Islet precursor cell (in vitro differentiated cells): ENCODE data around the gene COL4A2.

ENCODE experiments used
- DNase-seq: peaks from one replicate; pipeline ENCODE4 v3.0.0-alpha.2; 2018

COL4A2 gene

DNA sequence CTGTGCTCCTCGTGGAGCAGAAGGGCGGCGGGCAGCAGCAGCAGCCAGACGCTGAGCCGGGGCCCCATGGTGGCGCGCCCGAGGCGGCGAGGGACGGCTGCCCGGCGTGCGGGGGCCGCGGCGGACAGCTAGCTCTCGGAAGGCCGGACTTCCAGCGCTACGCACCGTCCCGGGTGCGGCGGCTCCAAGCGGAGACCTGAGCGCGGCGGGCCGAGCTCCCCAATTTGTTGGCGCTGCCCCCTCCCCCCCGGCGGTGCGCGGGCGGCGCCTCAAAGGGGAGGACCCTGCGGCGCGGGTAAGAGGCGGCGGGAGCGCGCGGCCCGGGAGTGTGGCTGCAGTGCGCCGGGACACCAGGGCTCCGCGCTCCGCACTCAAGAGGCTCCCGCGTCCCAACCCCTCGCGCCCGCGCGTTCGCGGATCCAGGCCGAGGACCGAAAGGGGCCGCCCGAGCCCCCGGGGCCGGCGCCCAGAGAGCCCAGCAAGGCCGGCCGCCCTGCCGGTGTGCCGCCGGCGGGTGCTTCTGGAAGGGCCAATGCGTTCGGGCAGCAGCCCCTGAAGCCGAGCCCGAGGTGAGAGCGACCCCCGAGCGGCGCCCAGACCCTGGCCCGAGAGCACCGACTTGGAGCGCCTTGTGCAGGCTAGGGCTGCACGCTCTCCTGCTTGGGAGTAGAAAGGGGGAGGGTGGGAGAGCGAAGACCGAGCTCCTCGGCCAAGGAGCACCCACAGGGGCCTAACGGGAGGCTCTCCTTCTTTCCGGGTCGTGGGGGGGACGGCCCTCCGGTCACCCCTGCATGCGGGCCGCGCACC lies at the start of gene COL4A2, which contains the start of gene COL4A1:
Gene COL4A2 (plus strand): TSS at position 325 of the 807 bp plus-strand sequence. CDS start 620 bp downstream, outside the sequence.
Gene COL4A1 (minus strand): TSS at position 198 of the 807 bp plus-strand sequence. CDS start 130 bp downstream, at position 68.
- peak; percentile 83 for DNase-seq

DNA sequence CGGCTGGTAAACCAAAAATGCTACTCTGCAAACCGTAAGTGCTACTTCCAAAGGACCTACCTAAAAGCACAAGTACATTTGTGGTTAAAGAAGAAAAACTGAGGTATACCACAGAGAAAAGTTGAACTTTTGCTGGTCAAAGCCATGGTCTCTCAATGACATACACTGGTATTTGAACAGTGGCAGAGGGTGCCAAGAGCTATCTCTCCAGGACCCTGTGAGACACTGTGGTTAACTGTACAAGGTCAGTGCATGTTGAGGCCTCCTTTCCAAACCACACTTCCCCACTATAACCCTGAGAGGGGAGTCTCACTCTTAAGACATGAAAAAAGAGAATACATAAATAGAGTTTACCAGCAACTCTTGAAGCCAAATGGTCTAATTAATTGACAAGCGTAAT lies 49.7 kb upstream of the COL4A2 start:
- DNase-seq, result no peak

DNA sequence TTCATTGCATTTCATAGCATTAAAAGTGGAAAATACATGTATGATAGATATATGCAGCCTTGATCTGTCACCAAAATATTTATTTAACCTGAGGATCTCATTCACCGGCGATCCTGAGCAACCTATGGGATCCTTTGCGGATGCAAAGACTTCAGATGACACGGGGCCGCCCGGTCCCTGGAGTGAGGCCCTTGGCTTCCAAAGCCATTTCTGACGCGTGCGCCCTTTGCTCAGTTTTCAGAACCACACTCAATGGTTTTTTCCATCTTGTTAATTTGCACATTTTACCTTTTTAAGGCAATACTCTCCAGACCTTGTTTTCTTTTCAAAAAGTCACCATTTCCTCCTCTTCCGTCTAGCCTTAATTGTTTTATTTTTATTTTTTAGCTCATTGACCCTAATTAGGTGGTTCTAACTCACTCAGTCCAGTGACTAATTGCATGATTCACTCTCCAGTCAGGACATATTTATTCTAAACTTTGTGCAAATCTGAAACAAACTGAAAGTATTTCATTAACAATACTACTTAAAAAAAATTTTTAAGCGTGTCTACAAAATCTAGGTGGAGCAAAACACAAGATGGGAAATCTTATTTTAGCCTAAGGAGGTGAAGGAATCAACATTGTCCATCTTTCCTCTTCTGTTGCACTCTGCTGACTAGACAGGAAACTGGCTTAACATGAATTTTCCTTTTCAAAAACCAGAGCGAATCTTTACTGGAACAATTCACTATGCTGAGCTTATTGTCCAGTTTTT lies 48.0 kb upstream of the COL4A2 start:
- DNase-seq, result no peak

DNA sequence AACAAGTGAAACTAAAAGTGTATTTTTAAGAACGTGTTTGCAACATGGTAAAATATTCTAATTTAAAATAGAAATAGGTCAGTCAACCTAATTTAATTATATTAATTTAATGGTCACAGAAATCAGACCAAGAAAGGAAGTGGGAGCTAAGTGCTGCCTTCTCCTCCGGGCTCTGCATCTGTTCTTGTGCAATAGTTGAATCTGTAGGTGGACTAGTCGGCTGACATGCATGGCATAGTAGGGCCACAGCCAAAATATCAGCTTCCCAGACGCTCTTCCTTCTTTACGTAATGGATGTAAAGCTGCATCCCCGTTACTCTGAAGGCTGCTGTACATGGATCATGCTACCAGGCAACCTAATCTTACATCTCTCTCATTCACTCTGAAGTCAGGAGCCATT lies 47.4 kb upstream of the COL4A2 start:
- DNase-seq, result no peak

DNA sequence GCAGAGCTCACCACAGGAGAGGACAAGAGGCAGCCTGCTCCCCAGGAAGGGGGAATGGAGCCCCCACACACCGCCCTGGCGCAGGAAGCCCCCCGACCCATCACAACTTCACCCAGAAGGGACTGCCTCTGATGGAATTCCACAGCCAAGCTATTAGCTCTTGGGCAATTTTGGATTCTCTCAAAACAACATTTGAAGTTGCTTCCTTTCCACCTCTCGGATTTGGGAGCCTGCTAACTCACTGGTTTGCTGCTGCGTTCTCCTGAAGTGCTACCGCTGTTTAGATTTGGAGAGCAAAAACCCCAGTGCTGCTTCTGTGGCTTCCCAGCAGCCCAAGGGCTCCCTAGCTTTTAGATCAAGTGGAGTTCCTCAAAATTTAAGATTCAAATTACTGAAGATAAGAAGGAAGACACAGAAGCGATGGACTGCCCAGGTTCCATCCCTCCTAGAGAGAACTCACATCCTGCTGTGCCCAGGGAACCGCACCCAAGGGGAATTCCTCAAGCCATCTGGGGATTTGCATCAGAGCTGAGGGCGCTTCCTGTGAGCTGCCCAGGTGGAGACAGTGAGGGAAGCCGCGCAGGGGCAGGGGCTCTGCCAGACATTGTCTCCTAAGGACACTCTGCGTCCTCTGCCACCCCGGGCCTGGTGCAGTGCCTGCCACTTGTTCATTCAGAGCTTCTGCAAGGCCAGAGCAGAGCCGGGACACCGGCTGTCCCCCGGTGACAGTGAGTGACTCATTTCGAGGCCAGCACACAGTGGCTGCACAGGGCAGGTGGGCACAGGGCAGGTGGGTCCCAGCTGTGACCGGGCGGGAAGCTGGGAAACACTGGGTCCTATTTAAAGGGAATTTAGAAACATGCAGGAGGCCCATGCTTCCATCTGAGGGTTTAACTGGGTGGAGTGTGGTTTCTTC lies 45.7 kb upstream of the COL4A2 start:
- no peak for DNase-seq

DNA sequence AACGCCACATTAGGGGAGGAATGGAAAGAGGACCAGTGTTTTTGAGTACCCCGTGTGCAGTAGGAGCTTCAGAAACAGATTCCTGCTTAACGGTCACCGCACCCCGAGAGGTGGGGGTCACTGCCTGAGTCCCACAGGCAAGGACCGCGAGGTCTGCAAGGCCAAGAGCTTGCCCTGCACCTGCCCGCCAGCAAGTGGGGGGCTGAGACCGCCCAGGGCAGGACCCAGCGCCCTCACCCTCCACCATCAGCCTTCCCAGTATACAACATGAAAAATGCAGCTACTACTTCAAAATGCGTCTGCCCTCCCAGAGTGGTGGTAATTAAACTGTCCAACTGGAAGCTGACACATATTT lies 45.0 kb upstream of the COL4A2 start:
- no peak for DNase-seq

DNA sequence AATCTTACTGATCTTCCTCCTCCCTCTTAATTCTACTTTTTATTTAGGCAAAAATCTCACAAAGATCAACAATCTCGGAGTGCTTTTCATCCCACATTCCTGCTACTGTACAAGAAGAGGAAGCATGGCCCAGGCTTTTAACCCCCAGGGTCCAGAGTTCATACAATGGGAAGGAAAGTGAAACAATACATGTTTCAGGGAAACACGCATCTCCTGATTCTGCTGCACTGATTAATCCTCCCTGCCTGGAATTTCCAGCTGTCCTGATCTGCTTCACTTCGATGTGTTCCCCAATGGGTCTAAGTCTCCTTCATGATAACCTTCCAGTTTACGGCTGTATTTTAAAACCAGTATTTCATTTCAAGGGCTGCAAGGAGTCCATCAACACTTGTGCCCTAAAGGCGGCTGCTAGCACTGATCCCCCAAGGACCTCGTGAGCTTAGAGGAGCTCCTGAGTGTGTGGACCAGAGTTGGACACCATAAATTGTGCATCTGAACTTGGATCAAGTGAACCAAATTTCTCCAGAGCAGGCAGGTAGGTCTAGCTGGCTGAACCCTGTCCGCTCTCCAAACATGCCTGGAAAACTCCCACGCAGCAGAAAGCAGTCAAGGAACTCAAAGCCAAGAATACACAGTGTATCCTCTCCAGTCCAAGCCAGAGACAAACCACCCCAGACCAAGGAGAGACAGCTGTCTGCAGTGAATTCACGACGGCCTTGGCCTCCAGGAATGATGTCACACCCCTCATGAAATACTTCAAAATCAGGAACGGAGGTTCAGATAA lies 44.4 kb upstream of the COL4A2 start:
- no peak for DNase-seq

DNA sequence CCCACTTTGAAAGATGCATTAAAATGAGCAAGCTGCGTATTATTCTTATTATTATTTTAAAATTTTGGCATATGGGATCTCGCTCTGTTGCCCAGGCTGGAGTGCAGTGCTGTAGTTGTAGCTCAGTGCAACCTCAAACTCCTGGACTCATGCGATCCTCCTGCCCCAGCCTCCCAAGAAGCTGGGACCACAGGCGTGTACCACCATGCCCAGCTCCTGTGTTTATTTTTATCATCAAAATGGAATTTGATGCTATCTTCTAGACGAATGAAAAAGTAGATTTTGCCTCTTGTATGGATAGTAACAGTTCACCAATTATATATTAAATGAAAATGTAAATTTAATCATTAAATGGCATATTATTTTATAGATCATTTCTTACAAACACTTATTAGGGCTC lies 43.7 kb upstream of the COL4A2 start:
- no peak for DNase-seq

DNA sequence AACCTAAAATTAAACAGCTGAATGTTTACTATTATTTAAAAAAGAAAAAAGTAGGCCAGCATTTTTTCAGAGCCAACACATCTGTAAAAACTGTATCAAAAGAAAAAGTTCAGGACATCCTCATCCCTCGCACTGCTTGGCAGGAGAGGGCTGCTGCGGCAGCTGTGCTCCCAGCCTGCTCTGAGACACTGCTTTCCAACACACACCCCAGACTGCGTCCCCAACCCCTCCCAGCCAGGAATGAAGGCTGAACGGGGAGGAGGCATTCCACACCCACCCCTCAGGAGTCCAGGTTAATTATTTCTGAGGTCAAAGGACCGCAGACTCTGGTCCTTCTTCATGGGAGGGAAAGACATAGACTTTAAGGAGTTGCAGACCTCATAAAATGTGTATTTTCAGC lies 43.2 kb upstream of the COL4A2 start:
- DNase-seq, result peak; percentile 64

DNA sequence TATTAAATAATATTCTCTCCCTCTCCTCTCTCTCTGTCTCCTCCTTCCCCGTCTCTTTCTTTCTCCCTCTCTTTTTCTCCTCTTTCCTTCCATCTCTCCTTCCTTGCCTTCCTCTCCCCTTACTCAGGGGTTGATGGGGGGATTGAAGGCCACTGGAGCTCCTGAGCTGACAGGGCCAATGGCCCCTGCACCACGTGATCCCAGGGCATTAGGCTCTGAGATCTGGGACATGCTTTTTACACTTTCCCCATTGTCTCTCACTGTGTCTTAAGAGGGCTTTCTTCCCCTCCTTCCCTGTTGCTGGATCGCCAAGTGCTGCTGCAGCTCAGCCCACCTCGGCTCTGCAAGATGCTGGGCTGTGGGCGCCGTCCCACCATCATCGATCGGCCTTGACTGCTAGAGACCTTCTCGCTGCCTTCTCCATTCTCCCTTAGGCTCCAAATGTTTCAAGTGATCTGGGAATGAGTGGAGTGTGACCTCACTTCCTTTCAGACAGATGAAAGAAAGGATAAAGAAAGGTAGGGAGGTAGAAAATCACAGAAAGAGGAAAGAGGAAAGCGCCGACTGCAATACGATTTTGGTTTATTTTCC lies 42.3 kb upstream of the COL4A2 start:
- no peak for DNase-seq

DNA sequence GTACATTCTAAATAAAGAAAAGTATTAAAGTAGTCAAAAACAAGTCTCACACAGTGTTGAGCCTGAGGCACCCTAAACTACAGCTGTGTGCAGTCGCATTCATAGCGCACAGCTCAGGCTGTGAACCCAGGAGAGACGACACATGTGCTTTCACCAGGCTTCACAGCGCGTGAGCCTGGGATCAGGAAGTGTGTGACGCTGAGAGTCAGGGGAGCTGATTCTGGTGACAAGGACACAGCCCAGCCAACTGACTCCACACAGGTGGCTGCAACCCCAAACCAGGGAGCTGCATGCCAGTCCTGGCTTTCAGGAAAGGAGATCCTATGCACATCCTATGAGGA lies 41.8 kb upstream of the COL4A2 start:
- DNase-seq, result no peak

DNA sequence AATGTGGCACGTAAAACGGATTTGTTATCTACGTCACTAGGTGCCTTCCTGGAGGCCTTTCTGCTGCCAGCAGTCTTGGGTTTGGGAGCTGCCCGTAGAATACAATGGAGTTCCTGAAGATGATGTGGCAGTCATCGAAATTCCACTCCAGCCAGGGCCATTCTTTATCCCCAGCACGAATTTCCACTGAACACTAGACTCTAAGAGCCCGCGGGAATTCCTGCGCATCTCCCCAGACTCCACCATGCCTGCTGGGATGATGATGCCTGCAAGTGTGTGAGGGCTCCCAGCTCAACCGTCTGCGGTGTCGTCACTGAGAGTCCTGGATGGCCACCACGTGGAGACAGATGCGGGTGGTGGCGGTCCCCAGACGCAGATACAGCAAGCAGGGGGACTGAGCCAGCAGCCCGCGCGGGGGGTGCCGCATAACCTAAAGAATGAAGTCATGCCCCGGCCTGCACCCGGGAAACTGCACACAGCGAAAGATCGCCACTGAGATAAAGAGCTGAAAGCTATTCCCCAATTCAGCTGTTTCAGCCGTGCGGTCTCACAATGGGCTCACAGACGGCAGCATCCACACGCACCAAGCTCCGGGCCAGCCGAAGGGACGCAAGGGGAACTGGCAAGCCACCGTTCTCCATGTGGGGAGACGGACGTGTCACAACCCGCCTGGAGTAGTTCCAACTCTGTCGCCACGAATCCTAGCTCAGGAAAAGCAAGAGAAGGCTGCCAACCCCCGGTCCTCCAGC lies 41.2 kb upstream of the COL4A2 start:
- no peak for DNase-seq

DNA sequence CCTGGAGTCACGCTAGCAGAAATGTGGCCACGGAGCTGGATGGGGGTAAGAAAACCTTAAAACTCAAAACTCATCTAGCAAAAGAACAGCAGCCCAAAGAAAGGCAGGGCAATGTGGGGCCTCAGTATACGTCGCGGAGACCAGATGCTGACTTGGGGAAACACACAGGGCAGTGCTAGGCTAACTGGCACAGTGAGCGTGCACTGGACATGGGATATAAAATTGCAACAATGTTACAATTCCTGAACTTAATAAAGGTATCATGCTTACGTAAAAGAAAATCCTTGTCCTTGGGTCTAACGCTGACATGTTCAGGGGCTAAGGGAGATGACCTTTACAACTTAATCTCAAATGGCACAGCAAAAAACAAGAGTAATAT lies 40.7 kb upstream of the COL4A2 start:
- peak; percentile 38 for DNase-seq

DNA sequence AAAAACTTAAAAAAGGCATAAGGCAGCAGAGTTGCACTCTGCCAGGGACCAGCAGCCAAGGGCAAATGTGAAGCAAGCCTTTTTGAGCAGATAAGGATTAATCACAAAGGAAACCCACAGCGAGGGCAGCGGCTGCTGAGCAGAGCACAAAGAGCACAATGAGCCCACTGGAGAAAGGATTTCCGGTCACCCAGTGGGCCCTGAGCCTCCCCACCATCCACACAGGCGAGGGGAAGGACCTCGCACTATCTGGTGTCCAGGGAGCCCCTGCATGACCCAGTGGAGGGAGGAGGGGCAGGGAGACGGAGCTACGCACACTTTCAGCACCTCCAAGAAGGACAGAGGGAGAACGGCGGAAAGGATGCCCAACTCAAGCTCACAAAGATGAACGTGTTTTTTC lies 40.1 kb upstream of the COL4A2 start:
- peak; percentile 57 for DNase-seq

DNA sequence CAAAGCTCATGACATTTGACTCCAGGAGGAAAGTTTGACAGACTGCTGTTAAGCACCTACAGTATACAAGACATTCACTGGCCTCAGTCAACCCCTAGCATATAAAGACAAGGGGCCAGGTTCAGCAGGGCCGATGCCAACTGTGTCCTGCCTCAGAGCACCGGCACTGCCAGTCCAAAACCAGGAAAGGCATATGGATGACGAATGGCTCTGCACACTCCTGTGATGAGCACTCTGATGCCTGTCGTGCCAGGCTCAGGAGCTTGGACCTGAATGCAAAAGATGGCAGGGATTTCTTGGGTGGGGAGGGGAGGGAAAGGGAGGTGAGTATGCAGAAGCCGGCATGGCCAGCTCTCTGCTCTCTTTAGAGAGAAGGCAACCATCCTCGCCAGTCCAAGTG lies 39.0 kb upstream of the COL4A2 start:
- peak; percentile 41 for DNase-seq

DNA sequence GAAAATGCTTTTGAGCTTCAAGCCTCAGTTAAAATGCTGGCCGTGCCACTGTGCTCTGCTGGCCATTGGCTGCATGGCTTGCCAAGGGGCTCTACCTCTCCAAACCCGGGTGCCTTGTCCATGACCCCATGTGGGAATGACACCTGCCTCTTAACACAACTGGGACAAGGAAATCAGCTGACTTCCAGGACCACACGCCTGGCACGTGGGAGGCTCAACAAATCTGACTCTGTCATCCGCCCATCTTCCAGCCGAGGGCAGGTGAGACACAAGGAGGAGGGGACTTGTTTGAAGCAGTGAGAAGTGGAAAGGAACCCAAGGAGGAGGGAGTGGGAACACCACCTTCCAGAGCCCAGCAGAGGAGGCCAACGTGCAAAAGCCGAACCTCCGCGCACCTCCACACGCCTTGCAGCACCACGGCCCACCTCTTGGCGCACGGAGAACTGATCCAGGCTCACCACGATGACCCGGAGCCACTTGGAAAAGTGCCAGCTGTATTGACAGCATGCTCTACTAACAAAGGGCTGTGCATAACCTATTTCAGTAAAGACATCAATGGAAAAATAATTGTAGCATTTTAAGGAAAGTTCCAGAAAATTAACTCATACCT lies 38.4 kb upstream of the COL4A2 start:
- peak; percentile 43 for DNase-seq

DNA sequence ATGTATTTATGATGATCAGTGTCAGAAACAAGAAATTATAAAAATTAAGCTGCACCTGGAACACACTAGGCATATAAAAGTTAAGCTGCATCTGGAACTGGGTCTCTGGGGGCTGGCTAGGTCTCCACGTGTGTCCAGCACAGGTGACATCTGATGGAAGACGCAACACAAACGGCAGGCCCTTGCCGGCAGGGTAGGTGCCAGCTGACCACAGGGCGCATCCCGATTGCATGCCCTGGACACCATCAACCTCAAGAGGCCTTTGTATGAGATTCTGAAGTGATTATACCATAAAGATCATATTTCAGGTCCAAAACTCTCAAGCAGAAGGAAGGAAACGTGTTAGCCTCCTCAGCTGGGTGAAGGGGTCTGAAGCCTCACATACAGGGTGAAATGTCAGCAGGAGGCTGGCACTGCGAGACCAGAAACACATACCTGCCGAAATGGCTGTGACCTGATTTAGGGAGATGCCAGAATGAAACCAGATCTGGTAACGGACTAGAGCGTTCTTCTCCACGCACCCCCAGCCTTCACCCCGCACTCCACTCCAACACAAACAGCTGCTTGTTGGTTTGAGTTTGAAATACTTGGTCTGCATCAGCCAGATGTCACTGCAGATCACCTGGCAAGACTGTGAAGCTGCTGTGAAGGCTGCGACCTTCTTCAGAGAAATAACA lies 37.4 kb upstream of the COL4A2 start:
- peak; percentile 20 for DNase-seq

DNA sequence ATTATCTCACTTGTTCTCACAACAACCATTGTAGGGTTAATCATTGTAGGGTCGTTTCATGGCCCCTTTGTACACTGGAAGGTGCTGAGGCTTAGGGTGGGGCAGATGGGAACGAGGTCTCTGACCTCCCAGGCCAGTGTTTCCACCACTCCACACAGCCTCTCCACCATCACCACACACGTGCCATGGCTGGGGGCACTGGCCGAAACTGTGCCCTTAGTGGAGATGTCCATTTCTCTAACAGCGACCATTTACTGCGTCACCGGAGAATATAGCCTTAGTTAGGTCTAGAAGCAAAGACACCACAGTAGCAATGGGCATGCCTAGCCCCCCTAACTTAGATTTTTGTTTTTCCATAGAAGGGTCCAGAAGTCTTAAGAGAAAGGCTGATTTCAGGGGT lies 36.6 kb upstream of the COL4A2 start:
- peak; percentile 22 for DNase-seq

DNA sequence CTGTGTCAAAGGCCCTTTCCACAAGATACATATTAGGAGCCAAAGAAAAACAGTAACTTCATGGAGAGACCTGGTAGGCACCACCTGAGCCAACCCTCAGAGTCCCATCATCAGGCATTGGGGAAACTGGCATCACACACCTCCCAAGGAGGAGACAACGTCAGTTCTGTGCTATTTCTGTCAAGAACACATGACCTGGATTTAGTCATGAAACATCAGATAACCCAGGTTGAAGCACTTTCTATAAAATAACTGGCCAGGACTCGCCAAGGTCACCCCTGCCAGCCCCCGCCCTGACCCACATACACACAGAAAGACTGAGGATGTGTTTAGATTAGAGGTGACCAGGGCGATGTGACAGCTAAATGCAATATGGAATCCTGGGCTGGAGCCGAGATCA lies 35.8 kb upstream of the COL4A2 start:
- DNase-seq, result peak; percentile 22

DNA sequence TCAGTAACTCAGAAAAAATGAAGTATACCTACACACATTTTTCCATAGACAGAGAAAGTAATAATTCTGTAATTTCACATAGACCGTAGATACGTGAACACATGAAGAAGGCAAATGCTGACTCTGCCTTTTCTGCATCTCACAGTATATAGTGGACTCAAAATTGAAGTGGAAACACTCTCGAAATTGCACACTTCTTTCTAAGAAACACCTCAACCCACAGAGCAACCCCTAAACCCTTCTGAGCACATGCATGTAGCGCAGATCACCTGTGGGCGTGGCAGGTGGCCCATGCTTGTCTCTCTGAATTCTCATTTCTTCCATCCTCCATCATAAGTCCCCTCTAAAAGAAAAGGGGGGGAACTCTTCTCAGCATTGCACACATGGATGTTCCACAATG lies 34.9 kb upstream of the COL4A2 start:
- DNase-seq, result peak; percentile 14
